HG02610 (cell line): ENCODE data around the gene NEDD9.

ENCODE experiments used
- ATAC-seq: cut with Tn5 transposase; IDR thresholded peaks from one replicate; pipeline ENCODE4 v1.9.1; 2021; ENCODE audit warnings: mild to moderate bottlenecking, moderate library complexity; ENCODE audit not compliant: unreplicated experiment

The NEDD9 gene

GRCh38 chr6:11235062-11235461 is 2.6 kb upstream of the NEDD9 start:
- no peak for ATAC-seq

- no peak for ATAC-seq
Observed at GRCh38 chr6:11233673-11234573, 1.5 kb upstream of the NEDD9 start.

- no peak for ATAC-seq
Observed at GRCh38 chr6:11232770-11233626, 530 bp upstream of the NEDD9 start.

GRCh38 chr6:11231564-11232192 is 790 bp downstream of the NEDD9 start:
- ATAC-seq, result no peak

GRCh38 chr6:11231108-11231463 is 1.4 kb downstream of the NEDD9 start:
- no peak for ATAC-seq

- no peak for ATAC-seq
Observed at GRCh38 chr6:11230158-11231107, 2.0 kb downstream of the NEDD9 start.

GRCh38 chr6:11229655-11230046 is 2.8 kb downstream of the NEDD9 start:
- no peak for ATAC-seq

- no peak for ATAC-seq
Observed at GRCh38 chr6:11228935-11229654, 3.4 kb downstream of the NEDD9 start.

- ATAC-seq, result no peak
Observed at GRCh38 chr6:11227698-11228097, 4.8 kb downstream of the NEDD9 start.

- no peak for ATAC-seq
Observed at GRCh38 chr6:11226005-11226404, 6.5 kb downstream of the NEDD9 start.

- ATAC-seq, result no peak
Observed at GRCh38 chr6:11224966-11225463, 7.5 kb downstream of the NEDD9 start.

GRCh38 chr6:11224252-11224965 is 8.1 kb downstream of the NEDD9 start:
- ATAC-seq, result peak; percentile 79

- ATAC-seq, result no peak
Observed at GRCh38 chr6:11223286-11223864, 9.1 kb downstream of the NEDD9 start.

GRCh38 chr6:11222385-11223277 is 9.8 kb downstream of the NEDD9 start:
- no peak for ATAC-seq

GRCh38 chr6:11221623-11222384 is 10.7 kb downstream of the NEDD9 start:
- no peak for ATAC-seq

GRCh38 chr6:11219400-11219834 is 13.1 kb downstream of the NEDD9 start:
- ATAC-seq, result no peak
